ENCODE data around the gene RHOJ. TPM values are rescaled to one million over a fixed set of nuclear protein-coding genes. Genes with fewer than 3 reads are reported as not detected.

The RHOJ gene
- total and polyA plus RNA-seq, 9 of the 15 experiments (the other 6 are each of a cell fraction or from before 2014, with no cell fraction given), result not detected

DNA sequence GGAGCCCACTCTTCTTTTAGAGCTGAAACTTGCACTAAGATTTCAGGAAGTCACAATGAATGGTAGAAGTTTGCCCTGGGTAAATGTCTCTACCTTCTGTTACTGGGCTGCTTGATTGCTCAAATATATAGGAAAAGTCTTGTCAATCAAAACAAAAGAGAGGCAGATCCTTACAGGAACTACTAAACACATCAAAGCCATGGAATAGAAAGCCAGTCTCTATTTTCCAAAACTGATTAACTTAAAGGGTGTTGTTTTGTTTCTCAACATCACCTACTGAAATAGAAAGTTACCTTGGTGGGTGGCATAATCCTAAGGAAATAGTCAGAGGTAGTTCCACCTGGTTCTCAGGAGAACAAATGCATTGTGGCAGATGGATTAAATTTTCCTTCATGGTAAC lies 114.6 kb downstream of the RHOJ start, which contains the start of gene GPHB5:
Gene GPHB5 (minus strand): TSS at position 101 of the 400 bp plus-strand sequence. CDS start 1,086 bp downstream, outside the sequence.
- DNase-seq (ENCODE audit: extremely low read depth in 1 of 4, low spot score in 3 of 4) (no peak), ATAC-seq (no peak), FAIRE-seq (no peak)
- no peak for TF ChIP-seq RAD51 (IDR thresholded peaks at IDR 0.05; ENCODE audit: borderline replicate concordance, low read depth)
- TF ChIP-seq DMBX1 (CRISPR knock-in tag; IDR thresholded peaks at IDR 0.05; ENCODE audit: borderline replicate concordance), result no peak
- no peak for TF ChIP-seq ZNF445 (CRISPR knock-in tag; IDR thresholded peaks at IDR 0.05; ENCODE audit: low read depth)
- TF ChIP-seq HLTF (IDR thresholded peaks at IDR 0.05), result no peak
- TF ChIP-seq HNRNPUL1 (IDR thresholded peaks at IDR 0.05; ENCODE audit: low read length), result no peak
- no peak for TF ChIP-seq TBL1XR1 (IDR thresholded peaks at IDR 0.05; ENCODE audit: low read length in 2 of 2)
- no peak for TF ChIP-seq EP400 (IDR thresholded peaks at IDR 0.05)
- TF ChIP-seq, protein P1, sequence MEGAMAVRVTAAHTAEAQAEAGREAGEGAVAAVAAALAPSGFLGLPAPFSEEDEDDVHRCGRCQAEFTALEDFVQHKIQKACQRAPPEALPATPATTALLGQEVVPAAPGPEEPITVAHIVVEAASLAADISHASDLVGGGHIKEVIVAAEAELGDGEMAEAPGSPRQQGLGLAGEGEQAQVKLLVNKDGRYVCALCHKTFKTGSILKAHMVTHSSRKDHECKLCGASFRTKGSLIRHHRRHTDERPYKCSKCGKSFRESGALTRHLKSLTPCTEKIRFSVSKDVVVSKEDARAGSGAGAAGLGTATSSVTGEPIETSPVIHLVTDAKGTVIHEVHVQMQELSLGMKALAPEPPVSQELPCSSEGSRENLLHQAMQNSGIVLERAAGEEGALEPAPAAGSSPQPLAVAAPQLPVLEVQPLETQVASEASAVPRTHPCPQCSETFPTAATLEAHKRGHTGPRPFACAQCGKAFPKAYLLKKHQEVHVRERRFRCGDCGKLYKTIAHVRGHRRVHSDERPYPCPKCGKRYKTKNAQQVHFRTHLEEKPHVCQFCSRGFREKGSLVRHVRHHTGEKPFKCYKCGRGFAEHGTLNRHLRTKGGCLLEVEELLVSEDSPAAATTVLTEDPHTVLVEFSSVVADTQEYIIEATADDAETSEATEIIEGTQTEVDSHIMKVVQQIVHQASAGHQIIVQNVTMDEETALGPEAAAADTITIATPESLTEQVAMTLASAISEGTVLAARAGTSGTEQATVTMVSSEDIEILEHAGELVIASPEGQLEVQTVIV (CRISPR knock-in tag; IDR thresholded peaks at IDR 0.05; ENCODE audit: borderline replicate concordance), result no peak
- no peak for TF ChIP-seq ZNF583 (CRISPR knock-in tag; IDR thresholded peaks at IDR 0.05)
- no peak for TF ChIP-seq CC2D1A (IDR thresholded peaks at IDR 0.05)
- no peak for TF ChIP-seq ZNF75A (CRISPR knock-in tag; IDR thresholded peaks at IDR 0.05)
- no peak for TF ChIP-seq HNRNPL (IDR thresholded peaks at IDR 0.05; ENCODE audit: low read depth, low read length)
- TF ChIP-seq CCNT2 (IDR thresholded peaks at IDR 0.05; ENCODE audit: borderline replicate concordance, extremely low read depth, insufficient read length, low read depth, low read length), result no peak
- no peak for TF ChIP-seq TRIM24 (IDR thresholded peaks at IDR 0.05)
- TF ChIP-seq, protein P2, sequence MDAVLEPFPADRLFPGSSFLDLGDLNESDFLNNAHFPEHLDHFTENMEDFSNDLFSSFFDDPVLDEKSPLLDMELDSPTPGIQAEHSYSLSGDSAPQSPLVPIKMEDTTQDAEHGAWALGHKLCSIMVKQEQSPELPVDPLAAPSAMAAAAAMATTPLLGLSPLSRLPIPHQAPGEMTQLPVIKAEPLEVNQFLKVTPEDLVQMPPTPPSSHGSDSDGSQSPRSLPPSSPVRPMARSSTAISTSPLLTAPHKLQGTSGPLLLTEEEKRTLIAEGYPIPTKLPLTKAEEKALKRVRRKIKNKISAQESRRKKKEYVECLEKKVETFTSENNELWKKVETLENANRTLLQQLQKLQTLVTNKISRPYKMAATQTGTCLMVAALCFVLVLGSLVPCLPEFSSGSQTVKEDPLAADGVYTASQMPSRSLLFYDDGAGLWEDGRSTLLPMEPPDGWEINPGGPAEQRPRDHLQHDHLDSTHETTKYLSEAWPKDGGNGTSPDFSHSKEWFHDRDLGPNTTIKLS (IDR thresholded peaks at IDR 0.05; ENCODE audit: borderline replicate concordance, low read depth), result no peak
- no peak for TF ChIP-seq POLR2AphosphoS5 (IDR thresholded peaks at IDR 0.05; ENCODE audit: control insufficient read depth, insufficient read depth, low read depth, low read length)
- H3K9me3 ChIP-seq (replicated peaks; ENCODE audit: control insufficient read depth, insufficient read depth, low read depth, low read length), result no peaks in the 10 kb centered on the region
- intact Hi-C loops (cut with micrococcal nuclease) (no loop called here), in situ Hi-C loops (cut with MboI) (no loop called here)
- H3K4me2 ChIP-seq (ENCODE audit: insufficient read depth, low read length), result no peak within 1 kb of the TSS
- no peak within 1 kb of the TSS for H3K9ac ChIP-seq (ENCODE audit: insufficient read depth in 1 of 2, low read depth in 2 of 2, low read length in 2 of 2)
- no peaks in the 10 kb centered on the region for H3K9me1 ChIP-seq (ENCODE audit: control insufficient read depth, insufficient read depth, low read length)
- no peak within 1 kb of the TSS for H3K4me3 ChIP-seq
- H3K4me1 ChIP-seq (replicated peaks in 1 of 2; ENCODE audit: control insufficient read depth in 2 of 2, insufficient read depth in 2 of 2, low read length in 2 of 2), result no peaks in the 10 kb centered on the region
- no TSS peak for BruUV-seq (replicated peaks)
- H3K27me3 ChIP-seq (ENCODE audit: control insufficient read depth in 2 of 2, insufficient read depth in 2 of 2, low read length in 2 of 2), result peaks cover 0 to 7% of the 10 kb centered on the region in 2 experiments; a peak in 2 of 5 replicates
- H3K36me3 ChIP-seq (ENCODE audit: control insufficient read depth, insufficient read depth, low read length), result no peaks in the 10 kb centered on the region
- ChIA-PET POLR2A (no interaction called here), CTCF (ENCODE audit: low intra/inter-chr PET ratio) (no interaction called here)
- H4K20me1 ChIP-seq (replicated peaks; ENCODE audit: control insufficient read depth, insufficient read depth, low read length), result no peaks in the 10 kb centered on the region
- H3K27ac ChIP-seq (ENCODE audit: extremely low read depth, low read depth, low read length), result no peak within 1 kb of the TSS
- H3K79me2 ChIP-seq (ENCODE audit: control insufficient read depth, insufficient read depth, low read length), result no peaks in the 10 kb centered on the region
- no peak within 1 kb of the TSS for H2AFZ ChIP-seq (ENCODE audit: low read depth, low read length)
